Thyroid gland (tissue), 4 donors: ENCODE data around the gene COL5A3. TPM values are rescaled to one million over a fixed set of nuclear protein-coding genes. Genes with fewer than 3 reads are reported as not detected.

Experiments used
- DNase-seq, 2 donors: peaks; one replicate each; pipeline ENCODE4 v3.0.0-alpha.2; 2019
- H3K27ac ChIP-seq, 3 donors: fragments of 200-600 bp; sonication (generic); 1 replicate in 2 of 3; 2 replicates in 1 of 3; pipeline ENCODE4 v1.5.1; 2016 to 2019; ENCODE audit warnings: mild to moderate bottlenecking in 1 of 3, moderate library complexity in 1 of 3
- H3K27me3 ChIP-seq: fragments of 200-600 bp; sonication (generic); one replicate; pipeline ENCODE4 v1.5.1; 2019
- H3K36me3 ChIP-seq, 2 donors: fragments of 200-600 bp; sonication (generic); one replicate each; pipeline ENCODE4 v1.5.1; 2016 to 2019
- H3K4me1 ChIP-seq, 2 donors: fragments of 200-600 bp; sonication (generic); one replicate each; pipeline ENCODE4 v1.5.1; 2017 to 2019
- H3K4me3 ChIP-seq, 3 donors: fragments of 200-600 bp; sonication (generic); replicated peaks in 1 of 3; 1 replicate in 2 of 3; 2 replicates in 1 of 3; pipeline ENCODE4 v1.5.1; 2016; ENCODE audit warnings: mild to moderate bottlenecking in 1 of 3
- H3K9me3 ChIP-seq: fragments of 200-600 bp; sonication (generic); one replicate; pipeline ENCODE4 v1.5.1; 2017
- POLR2A ChIP-seq, 2 donors: fragments of 450-650 bp; IDR thresholded peaks; one replicate each; pipeline ENCODE4 v1.6.1; 2017; ENCODE audit warnings: antibody characterized with exemption in 2 of 2, mild to moderate bottlenecking in 2 of 2, moderate library complexity in 1 of 2
- WGBS, 2 donors: methylation state at CpG; one replicate each; pipeline ENCODE4 v1.1.5; 2017; 5-methylcytosine and 5-hydroxymethylcytosine counted together
- intact Hi-C: fragments of 100-400 bp; cut with DNase I; formaldehyde crosslinking; loops from one replicate; pipeline ENCODE4 v1.15.1; 2023
- total RNA-seq, 4 donors: library from RNA; depleted of rRNA; stranded (reverse); fragments of >200 nt; gene quantifications; one replicate each; pipeline ENCODE4 v1.2.3, GENCODE V29; 2016
- TF ChIP-seq, protein P1 (sequence below), 6 experiments: fragments of 200-600 bp in 3 of 6; fragments of 450-650 bp in 3 of 6; sonication (generic) in 3 of 6; IDR thresholded peaks; one replicate each; pipeline ENCODE4 v1.5.1; 2016 to 2019; ENCODE audit warnings: antibody characterized with exemption in 6 of 6, mild to moderate bottlenecking in 2 of 6, inconsistent platforms in 1 of 6, moderate library complexity in 1 of 6

Gene COL5A3
- total RNA-seq, 4 donors from 2014 or later, result 2.0 to 10.1 (median 5.3) TPM

DNA sequence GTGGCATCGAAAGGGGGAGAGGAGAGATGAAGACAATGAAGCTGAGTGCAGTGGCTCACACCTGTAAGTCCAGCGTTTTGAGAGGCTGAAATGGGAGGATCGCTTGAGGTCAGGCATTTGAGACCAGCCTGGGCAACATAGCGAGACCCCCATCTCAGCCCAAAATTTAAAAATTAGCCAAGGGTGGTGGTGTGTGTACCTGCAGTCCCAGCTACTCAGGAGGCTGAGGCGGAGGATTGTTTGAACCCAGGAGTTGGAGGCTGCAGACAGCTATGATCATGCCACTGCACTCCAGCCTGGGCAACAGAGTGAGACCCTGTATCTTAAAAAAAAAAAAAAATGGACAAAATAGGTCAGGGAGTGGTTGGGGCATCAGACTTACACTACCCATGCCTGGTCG, 10.5 kb upstream of the COL5A3 start:
- Histone ChIP-seq H3K4me3 (no peak overlapping the region), H3K27ac (no peak overlapping the region), H3K9me3 (no peaks in the 10 kb centered on the region), H3K4me1 (no peaks in the 10 kb centered on the region), H3K36me3 (no peaks in the 10 kb centered on the region), H3K27me3 (no peaks in the 10 kb centered on the region)
- TF ChIP-seq POLR2A (IDR thresholded peaks at IDR 0.05), result no peak
- TF ChIP-seq, protein P1, sequence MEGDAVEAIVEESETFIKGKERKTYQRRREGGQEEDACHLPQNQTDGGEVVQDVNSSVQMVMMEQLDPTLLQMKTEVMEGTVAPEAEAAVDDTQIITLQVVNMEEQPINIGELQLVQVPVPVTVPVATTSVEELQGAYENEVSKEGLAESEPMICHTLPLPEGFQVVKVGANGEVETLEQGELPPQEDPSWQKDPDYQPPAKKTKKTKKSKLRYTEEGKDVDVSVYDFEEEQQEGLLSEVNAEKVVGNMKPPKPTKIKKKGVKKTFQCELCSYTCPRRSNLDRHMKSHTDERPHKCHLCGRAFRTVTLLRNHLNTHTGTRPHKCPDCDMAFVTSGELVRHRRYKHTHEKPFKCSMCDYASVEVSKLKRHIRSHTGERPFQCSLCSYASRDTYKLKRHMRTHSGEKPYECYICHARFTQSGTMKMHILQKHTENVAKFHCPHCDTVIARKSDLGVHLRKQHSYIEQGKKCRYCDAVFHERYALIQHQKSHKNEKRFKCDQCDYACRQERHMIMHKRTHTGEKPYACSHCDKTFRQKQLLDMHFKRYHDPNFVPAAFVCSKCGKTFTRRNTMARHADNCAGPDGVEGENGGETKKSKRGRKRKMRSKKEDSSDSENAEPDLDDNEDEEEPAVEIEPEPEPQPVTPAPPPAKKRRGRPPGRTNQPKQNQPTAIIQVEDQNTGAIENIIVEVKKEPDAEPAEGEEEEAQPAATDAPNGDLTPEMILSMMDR (IDR thresholded peaks at IDR 0.05), result no peak
- intact Hi-C loops, result no loop called here
- WGBS, 2 donors, result 87% methylated on average over 6 of the region's 6 CpGs
- DNase-seq, result no peak

DNA sequence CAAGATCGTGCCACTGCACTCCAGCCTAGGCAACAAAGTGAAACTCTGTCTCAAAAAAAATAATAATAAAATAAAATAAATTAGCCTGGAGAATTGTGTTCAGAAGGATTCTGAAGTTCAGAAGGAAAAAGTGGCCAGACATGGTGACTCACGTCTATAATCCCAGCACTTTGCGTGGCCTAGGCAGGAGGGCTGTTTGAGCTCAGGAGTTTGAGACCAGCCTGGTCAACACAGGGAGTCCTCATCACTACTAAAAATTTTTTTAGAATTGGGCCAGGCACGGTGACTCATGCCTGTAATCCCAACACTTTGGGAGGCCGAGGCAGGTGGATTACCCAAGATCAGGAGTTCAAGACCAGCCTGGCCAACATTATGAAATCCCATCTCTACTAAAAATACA, 8.9 kb upstream of the COL5A3 start:
- no peak for DNase-seq
- no peaks in the 10 kb centered on the region for H3K36me3 ChIP-seq
- 84 to 86% methylated on average over 5 of the region's 5 CpGs for WGBS, 2 donors
- TF ChIP-seq, protein P1 (IDR thresholded peaks at IDR 0.05), result no peak
- TF ChIP-seq POLR2A (IDR thresholded peaks at IDR 0.05), result no peak
- no peaks in the 10 kb centered on the region for H3K4me1 ChIP-seq
- intact Hi-C loops, result no loop called here
- H3K9me3 ChIP-seq, result no peaks in the 10 kb centered on the region
- H3K27me3 ChIP-seq, result no peaks in the 10 kb centered on the region
- H3K4me3 ChIP-seq, result no peak overlapping the region
- H3K27ac ChIP-seq, result no peak overlapping the region

DNA sequence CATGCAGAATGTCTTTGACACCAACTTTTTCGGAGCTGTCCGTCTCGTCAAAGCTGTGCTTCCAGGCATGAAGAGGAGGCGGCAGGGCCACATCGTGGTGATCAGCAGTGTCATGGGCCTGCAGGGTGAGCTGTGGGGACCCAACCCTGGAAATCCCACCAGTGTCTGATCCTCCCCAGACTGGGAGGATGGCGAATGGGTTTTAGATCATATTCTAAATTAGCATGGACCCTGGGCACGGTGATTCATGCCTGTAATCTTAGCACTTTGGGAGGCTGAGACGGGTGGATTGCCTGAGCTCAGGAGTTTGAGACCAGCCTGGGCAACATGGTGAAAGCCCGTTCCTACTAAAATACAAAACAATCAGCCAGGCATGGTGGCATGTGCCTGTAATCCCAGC, 8.5 kb upstream of the COL5A3 start:
- Histone ChIP-seq H3K4me3 (no peak overlapping the region), H3K27me3 (no peaks in the 10 kb centered on the region), H3K4me1 (no peaks in the 10 kb centered on the region), H3K36me3 (no peaks in the 10 kb centered on the region), H3K27ac (no peak overlapping the region), H3K9me3 (no peaks in the 10 kb centered on the region)
- DNase-seq, result no peak
- no peak for TF ChIP-seq POLR2A (IDR thresholded peaks at IDR 0.05)
- TF ChIP-seq, protein P1 (IDR thresholded peaks at IDR 0.05), result no peak
- WGBS, 2 donors, result 81 to 85% methylated on average over 5 to 9 of the region's 9 CpGs
- intact Hi-C loops, result no loop called here

DNA sequence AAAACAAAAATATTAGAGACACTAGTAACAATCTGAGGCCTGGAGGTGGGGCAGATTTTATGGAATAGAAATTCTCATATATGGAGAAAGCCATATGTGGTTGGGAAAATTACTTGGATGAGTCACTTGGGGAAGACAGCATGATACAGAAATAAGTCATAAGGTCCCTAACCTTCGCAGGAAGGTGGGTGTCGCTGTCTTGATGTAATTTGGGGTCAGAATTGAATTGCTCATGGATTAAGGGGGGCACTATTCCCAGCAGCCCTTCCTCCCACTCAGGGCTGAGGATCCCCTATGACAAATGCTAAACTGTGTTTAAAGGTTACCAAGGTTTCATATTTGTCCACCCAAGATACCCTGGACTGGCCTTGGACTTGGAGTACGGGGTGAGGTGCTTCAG, 8.0 kb upstream of the COL5A3 start:
- 76 to 91% methylated on average over 3 of the region's 3 CpGs for WGBS, 2 donors

DNA sequence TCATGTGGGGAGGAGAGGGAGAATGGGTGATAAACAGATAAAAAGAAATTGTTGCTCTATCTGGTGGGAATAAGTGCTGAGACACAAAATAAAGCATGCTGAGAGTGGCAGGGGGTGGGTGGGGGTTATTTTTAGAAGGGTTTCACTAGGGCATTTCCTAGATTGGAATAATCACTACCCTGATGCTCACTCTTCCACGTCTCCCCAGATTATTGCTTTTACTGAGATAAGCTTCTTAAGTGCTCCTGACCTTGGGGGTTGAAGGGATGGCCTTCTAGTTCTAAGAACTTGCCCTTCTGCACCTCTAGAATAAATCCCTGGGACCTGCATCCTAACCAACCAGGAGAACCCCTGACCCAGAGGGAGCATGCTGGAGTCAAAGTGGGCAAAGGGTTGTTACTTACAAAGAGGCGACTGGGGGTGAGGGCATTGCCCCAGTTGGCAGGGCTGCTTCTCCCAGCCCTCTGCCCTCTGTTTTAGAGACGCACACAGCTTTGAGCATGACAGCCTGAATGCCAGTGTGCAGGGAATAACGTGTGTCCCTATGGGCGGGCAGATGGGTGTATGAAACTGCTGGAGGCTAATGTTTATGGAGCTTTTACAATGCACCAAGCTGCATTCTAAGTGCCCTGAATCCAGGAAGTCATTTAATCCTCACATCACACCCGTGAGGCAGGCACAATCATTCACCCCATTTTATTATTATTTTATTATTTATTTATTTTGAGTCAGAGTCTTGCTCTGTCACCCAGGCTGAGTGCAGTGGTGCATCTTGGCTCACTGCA, 3.7 kb upstream of the COL5A3 start:
- peaks cover 0 to 4% of the 10 kb centered on the region in 2 donors for H3K4me1 ChIP-seq
- 46 to 50% methylated on average over 6 of the region's 6 CpGs for WGBS, 2 donors
- no peak overlapping the region for H3K4me3 ChIP-seq
- TF ChIP-seq, protein P1 (IDR thresholded peaks at IDR 0.05), result no peak
- no peak for TF ChIP-seq POLR2A (IDR thresholded peaks at IDR 0.05)
- no peak overlapping the region for H3K27ac ChIP-seq
- H3K27me3 ChIP-seq, result peaks cover 4% of the 10 kb centered on the region
- H3K9me3 ChIP-seq, result no peaks in the 10 kb centered on the region
- H3K36me3 ChIP-seq, result no peaks in the 10 kb centered on the region
- intact Hi-C loops, result no loop called here
- no peak for DNase-seq

More for the DNA sequence above, 8.0 kb upstream of the COL5A3 start:
- Histone ChIP-seq H3K4me3 (no peak overlapping the region), H3K27me3 (no peaks in the 10 kb centered on the region), H3K27ac (no peak overlapping the region), H3K36me3 (no peaks in the 10 kb centered on the region), H3K4me1 (no peaks in the 10 kb centered on the region), H3K9me3 (no peaks in the 10 kb centered on the region)
- TF ChIP-seq, protein P1 (IDR thresholded peaks at IDR 0.05), result no peak
- TF ChIP-seq POLR2A (IDR thresholded peaks at IDR 0.05), result no peak
- intact Hi-C loops, result no loop called here
- DNase-seq, result no peak
